IPS-NIHi7 (cell line): Measurements from ENCODE around the gene JAG1.
"Not testable (repeated sequence)": the region's sequence is repeated elsewhere in the genome, so short reads cannot be mapped to it uniquely, and the experiment has no call there.

ENCODE experiments used
- DNase-seq: peaks from one replicate; pipeline ENCODE4 v3.0.0; 2012; ENCODE audit warnings: mixed read lengths; ENCODE audit errors: extremely low spot score

JAG1 gene

GRCh38 chr20:10637031-10637559, 36.7 kb downstream of the JAG1 start:
- DNase-seq: no peak

DNA sequence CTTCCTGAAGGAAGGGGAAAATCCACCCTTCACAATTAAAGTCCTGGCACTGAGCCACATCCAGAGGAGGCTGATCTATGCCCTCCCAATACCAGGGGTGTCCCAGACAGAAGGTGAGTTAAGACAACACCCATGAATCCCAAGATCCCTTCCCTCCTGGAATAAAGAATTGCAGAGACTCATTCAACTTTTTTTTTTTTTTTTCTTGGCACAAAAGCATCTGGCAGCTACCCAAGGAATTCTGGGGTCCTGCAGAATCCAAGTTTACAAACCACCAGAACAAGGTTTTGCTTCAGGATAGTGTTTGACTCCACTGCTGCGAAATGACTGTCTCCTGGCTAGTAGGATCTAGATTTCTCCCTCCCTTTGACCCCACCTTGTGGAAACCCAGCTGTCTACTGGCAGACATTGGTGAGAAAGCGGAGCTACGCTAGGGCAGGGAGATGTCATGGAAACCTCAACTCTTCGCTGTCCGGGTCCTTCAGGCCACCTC, 37.4 kb downstream of the JAG1 start:
- no peak for DNase-seq

DNA sequence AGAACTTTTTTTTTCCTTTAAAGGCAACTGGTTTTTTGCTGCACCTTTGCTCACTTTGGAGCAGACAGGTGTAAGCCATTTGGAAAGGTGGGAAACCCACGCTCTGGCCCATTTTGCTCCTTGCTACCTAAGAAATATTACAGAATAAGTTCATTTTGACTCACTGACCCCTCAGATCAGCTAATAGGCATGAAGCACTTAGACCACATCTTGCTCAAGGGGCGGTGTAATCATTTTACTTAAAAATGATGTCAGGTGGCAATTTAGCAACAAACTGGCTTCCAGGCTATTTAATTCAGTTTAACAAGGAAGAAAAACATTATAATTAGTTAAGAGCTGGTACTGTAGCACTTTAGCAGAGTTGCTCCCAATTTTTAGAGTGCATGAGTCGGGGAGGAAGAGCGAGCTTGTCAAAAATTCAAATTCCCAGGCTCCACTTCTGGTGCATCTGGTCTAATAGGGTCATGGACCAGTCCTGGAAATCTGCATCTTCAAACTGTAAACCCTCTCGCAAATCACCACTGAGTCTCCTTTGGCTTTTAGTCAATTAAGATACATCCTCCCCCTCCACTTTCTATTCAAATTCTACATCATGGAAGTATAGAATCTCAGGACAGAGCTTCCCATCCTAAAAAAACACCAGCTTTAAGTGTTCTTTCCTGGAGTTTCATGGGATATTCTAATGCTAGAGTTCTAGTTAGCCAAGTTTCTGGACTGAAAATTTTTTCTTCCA, 38.2 kb downstream of the JAG1 start:
- no peak for DNase-seq

- no peak for DNase-seq
These were observed 39.0 kb downstream of the JAG1 start for GRCh38 chr20:10634683-10635411.

DNA sequence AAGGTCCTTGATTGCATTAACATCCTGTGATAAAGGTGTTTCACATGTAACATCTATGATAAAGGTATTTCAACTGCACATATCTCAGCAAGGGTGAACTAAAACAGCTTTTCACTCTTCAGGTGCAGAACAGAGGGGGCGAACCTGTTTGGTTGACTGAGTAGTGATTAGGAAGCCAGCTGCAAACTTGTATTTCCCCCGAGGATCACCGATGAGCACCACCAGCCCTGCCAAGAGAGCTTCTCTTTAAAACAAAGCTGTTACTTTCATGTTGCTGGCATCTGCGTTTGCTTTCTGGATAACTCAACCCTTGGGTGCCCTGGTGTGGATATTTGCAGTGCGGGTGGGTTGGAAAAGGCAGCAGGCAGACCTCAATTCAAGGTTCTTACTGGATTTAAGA, 39.6 kb downstream of the JAG1 start:
- DNase-seq: no peak

GRCh38 chr20:10633718-10634117, 40.1 kb downstream of the JAG1 start:
- DNase-seq: no peak

- DNase-seq: no peak
These were observed 40.9 kb downstream of the JAG1 start for GRCh38 chr20:10632721-10633509.

DNA sequence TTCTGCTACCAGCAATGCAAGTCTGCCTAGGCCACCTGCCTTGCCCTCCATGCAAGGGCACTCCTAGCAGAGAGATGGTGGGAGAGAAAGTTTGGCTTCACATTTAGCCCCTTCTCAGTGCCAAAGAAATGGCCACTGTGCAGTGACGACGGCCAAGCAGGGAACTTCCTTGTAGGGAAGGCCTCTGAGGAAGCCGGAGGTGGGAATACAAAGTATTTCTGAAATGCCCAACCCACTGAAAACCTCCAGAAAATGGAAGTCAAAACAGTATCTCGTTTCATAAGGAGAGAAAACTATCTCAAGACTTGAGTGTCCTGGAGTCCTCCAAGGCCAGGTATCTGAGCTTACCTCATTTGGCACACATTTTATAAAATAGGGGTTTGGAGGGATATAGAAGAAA, 42.7 kb downstream of the JAG1 start:
- DNase-seq: no peak

GRCh38 chr20:10629946-10630650, 43.7 kb downstream of the JAG1 start:
- no peak for DNase-seq

DNA sequence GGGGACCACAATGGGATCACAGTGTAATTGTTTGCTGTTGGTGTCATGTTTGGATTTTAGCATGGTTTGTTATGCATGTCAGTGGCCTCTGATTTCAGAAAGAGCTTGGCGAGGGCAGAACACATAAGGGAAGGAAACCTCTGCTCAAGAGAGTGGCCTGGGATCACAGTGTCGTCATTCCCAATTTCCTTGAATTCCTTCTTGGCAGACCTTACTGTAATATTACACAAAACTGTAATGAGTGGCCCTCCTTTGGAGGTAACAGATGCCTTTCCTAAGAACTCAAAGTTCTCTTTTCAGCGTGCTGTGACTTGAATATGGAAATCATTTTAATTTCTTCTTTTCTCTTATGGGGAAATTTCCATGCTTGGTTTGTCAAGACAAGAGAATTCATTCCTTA, 46.9 kb downstream of the JAG1 start:
- DNase-seq: no peak

DNA sequence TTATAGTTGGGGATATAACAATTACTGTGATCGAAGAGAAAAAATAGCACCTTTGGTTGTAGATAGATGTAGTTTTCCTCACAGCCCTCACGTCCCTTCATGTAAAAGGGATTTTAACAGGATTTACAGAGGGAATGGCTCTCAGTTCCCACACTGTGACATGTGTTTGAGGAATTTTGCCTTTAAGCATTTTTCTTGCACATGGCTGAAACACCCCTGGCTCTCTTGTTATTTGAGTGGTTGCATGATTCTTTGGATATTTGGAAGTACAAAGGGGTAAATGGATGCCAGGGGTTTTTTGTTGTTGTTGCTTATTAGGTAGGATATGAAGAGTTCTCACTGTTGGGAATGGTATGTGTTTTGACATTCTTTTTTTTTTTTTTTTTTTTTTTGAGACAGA, 48.2 kb downstream of the JAG1 start:
- no peak for DNase-seq

- no peak for DNase-seq
These were observed 51.0 kb downstream of the JAG1 start for GRCh38 chr20:10622657-10623418.

GRCh38 chr20:10621149-10621548, 52.6 kb downstream of the JAG1 start:
- DNase-seq: no peak

GRCh38 chr20:10619427-10619826, 54.4 kb downstream of the JAG1 start:
- DNase-seq: no peak

GRCh38 chr20:10618611-10619245, 55.1 kb downstream of the JAG1 start:
- no peak for DNase-seq

- DNase-seq: not testable (repeated sequence)
These were observed 56.2 kb downstream of the JAG1 start for GRCh38 chr20:10617549-10618133.

DNA sequence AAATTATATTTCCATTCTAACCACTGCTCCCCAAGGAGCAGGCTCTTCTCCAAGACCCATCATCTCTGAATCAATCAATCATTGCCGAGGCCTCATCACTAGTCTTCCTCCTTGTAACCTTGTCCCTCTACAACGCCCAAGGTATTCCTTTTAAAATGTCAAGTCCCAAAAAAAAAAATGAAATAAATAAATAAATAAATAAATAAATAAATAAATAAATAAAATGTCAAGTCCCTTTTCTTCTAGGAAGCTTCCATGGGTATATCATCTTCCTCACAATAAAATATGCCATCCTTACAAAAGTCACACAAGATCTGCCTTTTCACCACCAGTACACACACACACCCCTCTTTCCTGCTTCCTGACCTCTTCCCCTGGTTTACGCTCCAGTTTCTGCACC, 57.6 kb downstream of the JAG1 start:
- DNase-seq: no peak

GRCh38 chr20:10613911-10614310, 59.9 kb downstream of the JAG1 start:
- no peak for DNase-seq

DNA sequence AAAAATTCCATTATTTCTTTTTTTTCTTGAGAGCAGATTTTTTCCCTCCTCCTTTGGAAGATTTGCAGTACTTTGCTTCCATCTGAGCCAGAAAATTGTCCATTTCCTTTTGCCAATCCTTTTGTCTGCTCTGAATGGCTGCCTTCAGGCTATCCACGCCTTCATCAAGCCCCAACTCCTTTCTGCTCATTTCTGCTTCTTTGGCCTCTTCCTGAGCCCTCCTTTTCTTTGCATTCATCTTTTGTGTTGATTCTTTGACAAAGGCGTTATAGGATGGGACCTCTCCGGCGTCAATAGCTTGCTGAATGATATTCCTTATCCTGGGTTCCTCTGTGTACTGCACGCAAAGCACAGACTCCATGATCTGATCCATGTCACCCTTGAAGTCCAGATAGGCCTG, 60.4 kb downstream of the JAG1 start:
- not testable (repeated sequence) for DNase-seq

DNA sequence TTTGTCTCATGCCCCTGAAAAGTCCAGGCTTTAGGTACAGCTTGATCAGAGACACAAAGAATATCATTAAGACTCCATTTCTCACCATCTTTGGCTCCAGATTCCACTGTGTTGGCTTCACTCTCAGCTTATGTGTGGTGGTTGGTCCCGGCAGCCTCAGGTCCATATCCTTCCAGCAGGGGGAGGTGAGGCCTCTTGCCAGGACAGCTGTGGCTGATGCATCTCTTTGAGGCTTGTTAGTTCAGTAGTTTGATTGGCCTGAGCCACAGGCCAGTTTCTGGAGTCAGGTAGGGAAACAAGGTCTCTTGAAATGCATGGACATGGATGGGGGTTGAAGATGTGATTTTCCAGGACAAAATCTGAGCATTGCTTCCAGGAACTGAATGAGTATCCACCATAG, 62.4 kb downstream of the JAG1 start:
- peak; percentile 80 for DNase-seq
